ENCODE results near the gene KRT9.

The KRT9 gene

GRCh38 chr17:41523225-41523593 is 48.6 kb downstream of the KRT9 start:
- H3K4me3 ChIP-seq (ENCODE audit: low read depth, low read length) = no peak overlapping the region
- no peak for DNase-seq (ENCODE audit: low read depth)
- no peak for TF ChIP-seq CTCF (IDR thresholded peaks at IDR 0.05; ENCODE audit: low read depth, low read length, missing control alignments)

GRCh38 chr17:41522301-41523224 is 49.3 kb downstream of the KRT9 start:
- TF ChIP-seq CTCF (IDR thresholded peaks at IDR 0.05; ENCODE audit: low read depth, low read length, missing control alignments) = no peak
- no peak overlapping the region for H3K4me3 ChIP-seq (ENCODE audit: low read depth, low read length)
- DNase-seq (ENCODE audit: low read depth) = no peak

- no peak for TF ChIP-seq CTCF (IDR thresholded peaks at IDR 0.05; ENCODE audit: low read depth, low read length, missing control alignments)
- DNase-seq (ENCODE audit: low read depth) = no peak
- H3K4me3 ChIP-seq (ENCODE audit: low read depth, low read length) = no peak overlapping the region
Measured at GRCh38 chr17:41521574-41522261, 50.1 kb downstream of the KRT9 start.

GRCh38 chr17:41520821-41521521 is 50.9 kb downstream of the KRT9 start:
- DNase-seq (ENCODE audit: low read depth) = no peak
- TF ChIP-seq CTCF (IDR thresholded peaks at IDR 0.05; ENCODE audit: low read depth, low read length, missing control alignments) = no peak
- H3K4me3 ChIP-seq (ENCODE audit: low read depth, low read length) = no peak overlapping the region

GRCh38 chr17:41519501-41520224 is 52.2 kb downstream of the KRT9 start:
- DNase-seq (ENCODE audit: low read depth) = no peak
- no peak overlapping the region for H3K4me3 ChIP-seq (ENCODE audit: low read depth, low read length)
- TF ChIP-seq CTCF (IDR thresholded peaks at IDR 0.05; ENCODE audit: low read depth, low read length, missing control alignments) = no peak

GRCh38 chr17:41518789-41519449 is 52.9 kb downstream of the KRT9 start, which contains the start of gene KRT15:
Gene KRT15 (minus strand): TSS chr17:41518890. CDS start chr17:41518827, 63 bp downstream.
- H3K4me3 ChIP-seq (ENCODE audit: low read depth, low read length) = no peak within 1 kb of the TSS
- no peak for TF ChIP-seq CTCF (IDR thresholded peaks at IDR 0.05; ENCODE audit: low read depth, low read length, missing control alignments)
- no peak for DNase-seq (ENCODE audit: low read depth)

All from GM12864 (cell line).